HepG2 (cell line): Measurements from ENCODE around the gene THOC5. TPM values are rescaled to one million over a fixed set of nuclear protein-coding genes. Genes with fewer than 3 reads are reported as not detected.
A peak's percentile ranks its signal among the peaks of the same experiment; 100 is the strongest.

ENCODE experiments used
- ATAC-seq: fragments of 200-7000 bp; cut with Tn5 transposase; 3 replicates; pipeline ENCODE4 v1.9.1; 2020; ENCODE audit warnings: mild to moderate bottlenecking, moderate library complexity
- BruUV-seq: library from RNA; stranded (reverse); fragments of 400-500 nt; replicated peaks from 2 replicates; lab custom pipeline; 2021; lab: Mats Ljungman, UMichigan
- CTCF ChIA-PET: fragments of 300-600 bp; formaldehyde crosslinking; extraction: SDS; loops from one replicate; lab custom pipeline; 2021; ENCODE audit warnings: low total read pairs, inconsistent platforms, low intra/inter-chr PET ratio; lab: Yijun Ruan, JAX
- POLR2A ChIA-PET: fragments of 350-600 bp; sonication (Branson Sonifier 250); formaldehyde crosslinking; loops from one replicate; lab custom pipeline; 2020; ENCODE audit warnings: antibody characterized with exemption, inconsistent platforms; lab: Yijun Ruan, JAX
- DNase-seq: peaks from one replicate; pipeline ENCODE4 v3.0.0-alpha.2; 2015; ENCODE audit warnings: low spot score
- FAIRE-seq: peaks from 3 replicates; lab custom pipeline; 2011; peaks lifted over from hg19 to GRCh38; lab: Jason Lieb, UNC
- H2AFZ ChIP-seq: one replicate; pipeline ENCODE4 v1.6.1; 2011; ENCODE audit warnings: low read length, inconsistent platforms
- H3K27ac ChIP-seq: fragments of 300-600 bp; 3 replicates; pipeline ENCODE4 v1.8.0; 2011; ENCODE audit warnings: mixed run types, mild to moderate bottlenecking, mixed read lengths, low read length, inconsistent platforms; ENCODE audit not compliant: insufficient read depth; ENCODE audit errors: extremely low read length
- H3K27me3 ChIP-seq, 2 experiments: fragments of 200-600 bp in 1 of 2; 2 replicates in 1 of 2; 3 replicates in 1 of 2; pipeline versions ENCODE4 v1.6.0 to v1.8.0; 2011; ENCODE audit warnings: low read length in 2 of 2, mild to moderate bottlenecking in 2 of 2, moderate library complexity in 2 of 2, inconsistent platforms in 1 of 2; ENCODE audit not compliant: insufficient read depth in 2 of 2, control insufficient read depth in 1 of 2
- H3K36me3 ChIP-seq, 2 experiments: fragments of 200-600 bp in 1 of 2; replicated peaks in 1 of 2; 2 replicates in 1 of 2; 3 replicates in 1 of 2; pipeline versions ENCODE4 v1.5.1 to v1.8.0; 2011; ENCODE audit warnings: low read length in 2 of 2, inconsistent platforms in 1 of 2; ENCODE audit not compliant: insufficient read depth in 2 of 2, control insufficient read depth in 1 of 2
- H3K4me1 ChIP-seq: 2 replicates; pipeline ENCODE4 v1.5.1; 2012; ENCODE audit warnings: low read length, inconsistent platforms; ENCODE audit not compliant: insufficient read depth
- H3K4me2 ChIP-seq: 2 replicates; pipeline ENCODE4 v1.6.0; 2011; ENCODE audit warnings: low read depth, low read length, inconsistent platforms
- H3K4me3 ChIP-seq, 3 experiments: fragments of 200-600 bp in 1 of 3; sonication (generic), shearing (Covaris generic) in 1 of 3; replicated peaks in 1 of 3; 2 replicates each; pipeline ENCODE4 v1.5.1; 2011 to 2016; ENCODE audit warnings: low read length in 3 of 3, inconsistent platforms in 2 of 3, low read depth in 2 of 3, mild to moderate bottlenecking in 2 of 3, control low read depth in 1 of 3, mixed read lengths in 1 of 3; ENCODE audit not compliant: insufficient read depth in 1 of 3
- H3K79me2 ChIP-seq: one replicate; pipeline ENCODE4 v1.6.1; 2011; ENCODE audit warnings: low read length, inconsistent platforms; ENCODE audit not compliant: insufficient read depth
- H3K9ac ChIP-seq: 2 replicates; pipeline ENCODE4 v1.6.0; 2011; ENCODE audit warnings: mild to moderate bottlenecking, low read depth, low read length, inconsistent platforms; ENCODE audit not compliant: insufficient read depth
- H3K9me3 ChIP-seq: 2 replicates; pipeline ENCODE4 v1.5.1; 2012; ENCODE audit warnings: mild to moderate bottlenecking, low read length
- H4K20me1 ChIP-seq: 2 replicates; pipeline ENCODE4 v1.6.0; 2011; ENCODE audit warnings: inconsistent platforms, mild to moderate bottlenecking, low read length, moderate library complexity; ENCODE audit not compliant: insufficient read depth
- NFKB2 ChIP-seq: sonication (generic); formaldehyde crosslinking; IDR thresholded peaks from 2 replicates; pipeline ENCODE4 v1.4.0; 2020; ENCODE audit warnings: missing genetic modification reagents, borderline replicate concordance
- SNAPC4 ChIP-seq: sonication (generic); formaldehyde crosslinking; IDR thresholded peaks from 2 replicates; pipeline ENCODE4 v1.4.0; 2020; ENCODE audit warnings: mild to moderate bottlenecking, missing genetic modification reagents
- ZC3H13 ChIP-seq: sonication (generic); formaldehyde crosslinking; IDR thresholded peaks from 2 replicates; pipeline ENCODE4 v1.8.1; 2023; ENCODE audit warnings: mild to moderate bottlenecking, missing genetic modification reagents, moderate library complexity
- ZNF138 ChIP-seq: sonication (generic); formaldehyde crosslinking; IDR thresholded peaks from 2 replicates; pipeline ENCODE4 v1.5.0; 2020; ENCODE audit warnings: mild to moderate bottlenecking, low read depth, missing genetic modification reagents
- ZNF7 ChIP-seq: IDR thresholded peaks from 2 replicates; pipeline ENCODE4 v1.6.1; 2016; ENCODE audit warnings: missing biosample characterization, missing genetic modification reagents
- WGBS: methylation state at CpG from one replicate; pipeline ENCODE4 v1.1.6; 2017; ENCODE audit warnings: low lambda C conversion rate; 5-methylcytosine and 5-hydroxymethylcytosine counted together
- in situ Hi-C: cut with HindIII; loops from 2 replicates; pipeline ENCODE4 v1.10.0; 2017; ENCODE audit warnings: low pct_unique_long_range_greater_than_20kb; ENCODE audit not compliant: extremely low pct_ligation_motif_present
- intact Hi-C: fragments of 100-400 bp; cut with micrococcal nuclease; formaldehyde crosslinking; loops from one replicate; pipeline ENCODE4 v1.10.0; 2022; ENCODE audit not compliant: unreplicated experiment
- polyA plus RNA-seq, 8 experiments: library from polyadenylated mRNA; depleted of rRNA in 3 of 8; stranded (reverse) in 7 of 8; unstranded in 1 of 8; fragments of >200 nt; fragmentation: Illumina TruSeq in 4 of 8; extraction: Trizol in 4 of 8; gene quantifications; 2 replicates each; pipeline versions ENCODE4 v1.2.1 to v1.2.3, GENCODE V29; 2011 to 2016; ENCODE audit warnings: low read depth in 4 of 8, missing spikeins in 1 of 8, mixed read lengths in 1 of 8; ENCODE audit not compliant: insufficient read depth in 1 of 8
- total RNA-seq, 5 experiments: library from RNA; depleted of rRNA; stranded (reverse); fragments of >200 nt; fragmentation: Illumina TruSeq; extraction: Trizol; gene quantifications; 2 replicates each; pipeline ENCODE4 v1.2.3, GENCODE V29; 2016; ENCODE audit warnings: low read depth in 1 of 5

THOC5 gene
- total and polyA plus RNA-seq, 2 of the 13 experiments (the other 11 are each of a cell fraction or from before 2014, with no cell fraction given) = 45.8 to 46.7 TPM

GRCh38 chr22:29484642-29485041 is 68.9 kb downstream of the THOC5 start:
- ChIA-PET POLR2A (no interaction called here), CTCF (no interaction called here)
- no peak for TF ChIP-seq ZNF138 (CRISPR knock-in tag)
- no peak for TF ChIP-seq SNAPC4 (CRISPR knock-in tag)
- no peak for TF ChIP-seq ZC3H13 (CRISPR knock-in tag)
- TF ChIP-seq NFKB2 (CRISPR knock-in tag) = no peak
- TF ChIP-seq ZNF7 (CRISPR knock-in tag) = peak; percentile 77
- TF ChIP-seq, all 625 proteins: peak for 1
- Histone ChIP-seq H3K27ac (no peak overlapping the region), H3K4me2 (no peak overlapping the region), H3K79me2 (no peaks in the 10 kb centered on the region), H3K9ac (no peak overlapping the region), H2AFZ (no peak overlapping the region), H3K4me1 (peaks cover 13% of the 10 kb centered on the region; the same call in 1 of the 2 replicates), H3K36me3 (no peaks in the 10 kb centered on the region), H3K4me3 (no peak overlapping the region), H4K20me1 (no peaks in the 10 kb centered on the region), H3K9me3 (no peaks in the 10 kb centered on the region), H3K27me3 (peaks cover 2 to 16% of the 10 kb centered on the region in 2 experiments)
- intact Hi-C loops = no loop called here
- WGBS = 15% methylated on average over 3 of the region's 3 CpGs
- DNase-seq (no peak), ATAC-seq (no peak), FAIRE-seq (no peak)
- in situ Hi-C loops = no loop called here
- no TSS peak for BruUV-seq
